Islet of Langerhans (tissue), 1 donor: Measurements from ENCODE around the gene TOMM70.

Source experiments
- FAIRE-seq: peaks from one replicate; lab custom pipeline; 2011; peaks lifted over from hg19 to GRCh38; lab: Jason Lieb, UNC

The TOMM70 gene

GRCh38 chr3:100411091-100411982 lies 10.4 kb upstream of the TOMM70 start:
- FAIRE-seq: no peak

- no peak for FAIRE-seq
Observed at GRCh38 chr3:100407977-100408532, 7.2 kb upstream of the TOMM70 start.

GRCh38 chr3:100407164-100407563 lies 6.3 kb upstream of the TOMM70 start:
- FAIRE-seq: no peak

GRCh38 chr3:100404250-100404548 lies 3.3 kb upstream of the TOMM70 start:
- FAIRE-seq: no peak

- FAIRE-seq: no peak
Observed at GRCh38 chr3:100403362-100404249, 2.7 kb upstream of the TOMM70 start.

DNA sequence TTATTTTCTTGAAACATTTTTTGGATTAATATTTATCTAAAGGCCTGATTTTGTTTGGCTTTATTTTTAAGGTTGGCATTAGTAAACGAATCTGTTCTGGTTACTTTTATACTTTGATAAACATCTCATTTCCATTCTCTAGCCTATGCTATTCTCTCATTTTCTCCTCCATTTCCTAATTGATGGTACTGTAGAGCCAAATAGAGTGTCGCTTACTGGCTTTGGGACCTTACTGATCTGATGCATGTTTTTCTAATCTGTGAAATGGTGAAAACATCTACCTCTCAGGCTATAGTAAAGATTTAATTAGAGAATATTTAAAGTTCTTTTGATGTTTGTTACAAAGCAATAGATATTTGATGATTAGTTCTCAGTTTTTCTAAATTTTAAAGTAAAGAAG lies 2.0 kb upstream of the TOMM70 start:
- no peak for FAIRE-seq

DNA sequence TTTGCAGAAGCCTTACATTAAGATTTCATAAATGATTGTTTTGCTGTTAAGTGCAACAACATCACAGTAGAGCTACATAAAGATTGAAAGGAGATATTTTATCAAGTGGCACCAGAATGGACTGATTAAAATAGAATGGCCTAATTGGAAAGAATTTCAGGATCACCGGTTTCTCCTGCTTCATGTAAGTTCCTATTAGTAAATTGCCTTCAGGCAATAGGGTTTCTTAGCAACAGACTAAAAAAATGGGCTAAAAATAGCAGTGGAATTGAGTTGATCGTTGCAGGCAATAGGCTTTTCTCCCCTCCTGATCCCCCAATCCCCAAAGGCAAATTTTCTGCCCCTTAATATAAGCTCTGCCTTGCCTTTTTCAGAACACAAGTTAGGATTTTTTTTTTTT lies 1.4 kb upstream of the TOMM70 start:
- peak; percentile 81 for FAIRE-seq

GRCh38 chr3:100401674-100402041 lies 769 bp upstream of the TOMM70 start:
- FAIRE-seq: no peak

- no peak for FAIRE-seq
Observed at GRCh38 chr3:100400419-100400779, 490 bp downstream of the TOMM70 start.

DNA sequence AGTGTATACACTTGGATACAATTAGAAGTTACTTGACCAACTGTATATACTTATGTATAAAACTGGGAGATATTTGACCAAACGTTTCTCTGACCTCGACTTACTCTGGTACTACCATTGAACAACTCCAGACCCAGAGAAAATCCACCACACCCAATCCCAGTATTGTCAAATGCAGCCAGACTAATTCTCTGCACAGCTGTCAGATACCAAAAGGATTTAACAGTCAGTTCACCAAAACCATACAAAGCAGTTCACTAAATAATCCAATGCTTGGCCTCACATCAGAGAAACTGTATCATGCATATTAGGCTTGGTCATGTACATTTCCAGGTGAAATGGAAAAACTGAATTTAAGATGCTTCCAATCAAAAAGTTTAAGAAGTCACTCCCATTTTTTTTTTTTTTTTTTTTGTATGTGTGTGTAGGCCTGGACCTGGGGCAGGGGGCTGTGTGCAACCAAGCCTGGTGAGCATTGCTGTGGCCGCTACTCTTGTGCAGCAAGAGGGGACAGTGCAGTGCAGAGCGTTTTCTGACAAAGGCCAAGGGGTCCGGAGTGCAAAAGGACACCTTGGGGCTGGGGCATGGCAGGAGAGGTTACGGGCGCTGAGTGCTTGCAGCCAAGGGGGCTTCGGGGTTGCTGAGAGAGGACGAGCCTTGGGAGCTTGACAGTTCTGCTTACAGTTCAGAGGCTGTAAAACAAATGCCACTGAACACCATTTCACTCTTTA lies 1.4 kb downstream of the TOMM70 start:
- FAIRE-seq: no peak

DNA sequence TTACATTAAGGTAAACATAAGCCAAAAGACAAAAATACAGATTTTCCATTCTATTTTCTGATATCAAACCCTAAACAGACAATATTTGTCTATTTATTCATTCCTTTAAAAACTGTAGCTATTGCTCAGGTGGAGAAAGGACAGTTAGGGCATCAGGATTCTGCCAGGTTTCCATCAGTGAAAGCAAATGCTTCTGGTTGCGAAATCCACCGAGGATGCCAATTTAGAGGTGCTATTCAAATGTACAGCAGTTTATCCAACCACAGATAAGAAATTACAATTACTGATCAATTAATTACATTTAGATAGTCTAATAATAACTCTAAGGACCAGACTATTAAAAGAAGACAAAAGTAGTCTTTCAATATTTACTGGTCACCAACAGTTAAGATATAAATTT lies 3.9 kb downstream of the TOMM70 start:
- no peak for FAIRE-seq

DNA sequence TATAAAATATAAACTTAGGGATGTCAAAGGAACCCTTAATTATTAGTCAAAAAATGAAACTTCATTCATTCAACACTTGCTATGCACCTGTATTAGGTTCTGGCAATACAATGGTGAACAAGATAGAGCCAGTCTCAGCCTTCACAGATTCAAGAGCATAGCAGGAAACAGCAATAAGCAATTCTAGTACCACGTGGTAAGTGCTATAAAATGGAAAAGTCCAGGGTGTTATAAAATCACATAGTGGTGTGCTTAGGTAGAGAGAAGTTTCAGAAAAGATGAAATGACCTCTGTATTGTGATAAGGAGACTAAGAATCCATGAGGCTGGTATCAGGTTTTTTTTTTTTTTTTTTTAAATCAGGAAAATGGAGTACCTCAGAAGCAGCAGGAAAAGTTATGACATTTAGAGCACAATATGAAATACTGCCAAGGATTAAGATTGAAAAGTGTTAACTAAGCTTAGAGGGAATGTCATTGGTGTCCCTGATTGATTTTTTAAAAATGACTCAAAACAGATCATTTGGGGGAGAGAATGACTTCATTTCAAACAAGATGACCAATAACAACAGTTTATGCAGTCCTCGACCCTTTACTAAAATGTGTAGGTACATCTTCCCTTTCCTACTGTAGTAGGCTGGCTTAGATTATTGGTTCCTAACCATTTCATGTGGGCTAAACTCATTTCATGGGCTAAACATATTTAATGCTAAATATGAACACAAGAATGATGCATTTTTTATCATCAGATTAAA lies 5.0 kb downstream of the TOMM70 start:
- FAIRE-seq: no peak

- no peak for FAIRE-seq
Observed at GRCh38 chr3:100389025-100389424, 11.9 kb downstream of the TOMM70 start.

DNA sequence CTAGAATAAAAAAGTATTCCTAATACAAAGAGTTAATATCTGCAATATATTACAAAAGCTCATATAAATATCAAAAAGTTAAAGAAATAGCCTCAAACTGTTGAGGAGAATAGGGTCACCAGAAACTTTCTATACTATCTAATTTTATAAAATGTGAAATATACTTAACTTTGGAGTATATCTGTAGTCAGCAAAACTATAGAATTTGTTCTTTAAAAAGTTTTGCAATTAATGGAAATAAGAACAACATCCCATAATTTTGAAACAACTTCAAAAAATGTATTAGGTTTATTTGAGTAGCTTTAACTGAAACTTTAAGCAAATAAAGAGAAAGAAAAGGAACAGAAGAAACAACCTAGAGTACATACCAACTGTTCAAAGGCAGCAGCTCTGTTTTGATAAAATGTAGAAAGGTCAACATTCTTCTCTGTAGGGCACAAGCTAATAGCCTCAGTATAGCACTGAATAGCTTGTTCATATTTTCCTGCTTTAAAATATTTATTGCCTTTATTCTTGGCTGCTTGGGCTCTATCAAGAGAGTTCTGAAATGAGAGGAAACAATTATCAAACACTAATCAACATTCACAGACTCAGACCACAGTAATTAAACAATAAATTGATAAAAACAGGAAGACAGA lies 14.3 kb downstream of the TOMM70 start:
- FAIRE-seq: peak; percentile 76

- no peak for FAIRE-seq
Observed at GRCh38 chr3:100384733-100385525, 16.0 kb downstream of the TOMM70 start.

DNA sequence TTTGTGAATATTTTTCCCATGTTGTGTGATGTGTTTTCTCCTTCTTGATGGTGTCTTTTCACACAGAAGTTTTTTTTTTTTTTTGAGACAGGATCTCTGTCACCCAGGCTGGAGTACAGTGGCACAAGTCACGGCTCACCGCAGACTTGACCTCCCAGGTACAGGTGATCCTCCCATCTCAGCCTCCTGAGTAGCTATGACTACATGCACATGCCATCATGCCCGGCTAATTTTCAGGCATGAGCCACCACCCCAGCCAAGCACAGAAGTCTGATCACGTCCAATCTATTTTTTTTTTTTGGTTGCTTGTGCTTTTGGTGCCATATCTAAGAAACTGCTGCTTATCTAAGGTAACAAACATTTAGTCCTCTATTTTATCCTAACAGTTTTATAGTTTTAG lies 24.6 kb downstream of the TOMM70 start:
- FAIRE-seq: no peak

- FAIRE-seq: no peak
Observed at GRCh38 chr3:100374521-100374920, 26.4 kb downstream of the TOMM70 start.

GRCh38 chr3:100370756-100371155 lies 30.1 kb downstream of the TOMM70 start:
- no peak for FAIRE-seq

- FAIRE-seq: no peak
Observed at GRCh38 chr3:100368441-100368840, 32.4 kb downstream of the TOMM70 start.

DNA sequence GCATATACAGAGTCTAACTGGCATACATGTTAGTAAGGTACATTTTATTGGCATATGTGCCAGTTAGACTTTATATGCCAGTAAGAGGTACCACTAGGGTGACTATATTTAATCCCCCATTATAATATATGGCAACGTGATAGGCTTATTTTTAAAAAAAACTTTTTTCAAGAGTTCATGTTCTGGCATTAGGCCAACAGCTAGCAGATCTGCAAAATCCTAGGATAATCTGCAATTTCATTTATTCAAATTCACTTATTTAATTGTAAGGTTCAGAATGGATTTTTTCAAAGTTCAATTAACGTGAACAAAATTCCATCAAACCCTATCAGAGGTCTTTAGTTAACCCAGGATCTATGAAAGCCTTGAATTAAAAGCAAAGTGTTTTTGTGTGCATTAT lies 34.5 kb downstream of the TOMM70 start:
- FAIRE-seq: peak; percentile 36

DNA sequence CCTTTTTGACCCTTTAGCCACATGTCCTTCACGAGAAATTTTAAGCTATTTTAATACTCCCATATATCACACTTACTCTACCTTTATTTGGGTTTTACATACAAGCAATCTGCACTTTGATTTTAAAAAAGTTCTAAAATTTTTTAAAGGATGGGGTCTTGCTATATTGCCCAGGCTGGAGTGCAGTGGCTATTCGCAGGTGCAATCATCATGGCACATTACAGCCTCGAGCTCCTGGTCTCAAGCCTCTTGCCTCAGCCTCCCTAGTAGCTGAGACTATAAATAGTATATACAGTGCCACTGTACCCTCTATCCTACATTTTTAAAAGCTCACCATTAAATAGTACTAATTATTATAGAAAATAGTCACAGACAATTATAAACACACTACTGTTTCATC lies 36.5 kb downstream of the TOMM70 start:
- no peak for FAIRE-seq
